Hematopoietic multipotent progenitor cell (in vitro differentiated cells): Measurements from ENCODE around the gene GALK1. TPM values are rescaled to one million over a fixed set of nuclear protein-coding genes. Genes with fewer than 3 reads are reported as not detected.
"Not testable (repeated sequence)": the region's sequence is repeated elsewhere in the genome, so short reads cannot be mapped to it uniquely, and the experiment has no call there.

Experiments
- DNase-seq, 3 donors: peaks; one replicate each; pipeline ENCODE4 v3.0.0-alpha.2; 2011 to 2015; ENCODE audit warnings: low read depth in 2 of 3, low spot score in 2 of 3
- total RNA-seq: library from RNA; depleted of rRNA; stranded (reverse); fragments of >200 nt; gene quantifications from one replicate; pipeline ENCODE4 v1.2.3, GENCODE V29; 2012

Gene GALK1
- total RNA-seq: 57.1 TPM

DNA sequence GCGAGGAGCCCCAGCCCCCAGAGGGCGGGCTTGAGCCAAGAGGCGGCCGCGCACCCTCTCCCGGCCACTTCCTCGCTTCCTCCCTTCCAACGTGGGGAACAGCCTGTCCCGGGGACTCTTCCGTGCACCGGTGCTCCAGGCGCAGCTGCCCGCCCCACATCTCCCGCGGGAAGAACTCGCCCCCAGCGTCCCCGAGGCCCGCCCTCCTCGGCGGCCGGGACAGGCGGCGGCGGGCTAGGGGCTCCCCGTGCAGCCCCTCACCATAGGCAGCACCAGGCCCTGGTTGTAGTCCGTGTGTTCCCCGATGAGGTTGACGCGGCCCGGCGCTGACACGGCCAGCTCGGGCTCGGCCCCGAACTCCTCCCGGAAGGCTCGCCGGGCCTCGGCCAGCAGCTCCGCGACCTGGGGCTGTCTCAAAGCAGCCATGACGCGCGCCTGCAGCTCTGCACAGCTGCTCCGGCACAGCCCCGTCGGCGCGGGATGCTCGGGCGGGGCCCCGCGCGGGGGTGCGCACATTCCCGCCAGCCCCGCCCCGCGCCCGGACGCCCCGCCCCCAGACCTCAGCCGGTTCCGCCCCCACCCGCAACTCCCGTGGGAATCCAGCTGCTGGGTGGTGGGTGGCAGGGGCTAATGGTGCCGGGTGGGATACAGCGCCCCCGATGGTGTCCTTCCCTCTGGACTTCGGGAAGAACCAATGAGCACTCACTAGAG, at the start of gene GALK1:
Gene GALK1 (minus strand): TSS at position 482 of the 711 bp plus-strand sequence. CDS start 56 bp downstream, at position 426.
- DNase-seq: peak in 2 of 3 donors; percentile 68 to 70

DNA sequence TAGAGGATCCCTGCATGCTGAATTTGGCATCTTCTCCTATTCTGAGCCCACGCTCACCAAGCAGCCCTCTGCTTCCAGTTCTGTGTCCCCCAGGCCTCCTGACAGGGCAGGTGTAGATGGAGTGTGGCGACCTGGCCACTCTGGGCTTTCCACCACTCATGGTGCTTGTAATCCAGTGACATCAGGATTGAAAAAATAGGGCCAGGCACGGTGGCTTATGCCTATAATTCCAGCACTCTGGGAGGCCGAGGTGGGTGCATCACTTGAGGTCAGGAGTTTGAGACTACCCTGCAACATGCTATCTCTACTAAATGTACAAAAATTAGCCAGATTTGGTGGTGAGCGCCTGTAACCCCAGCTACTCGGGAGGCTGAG, 49.0 kb upstream of the GALK1 start:
- DNase-seq: no peak

DNA sequence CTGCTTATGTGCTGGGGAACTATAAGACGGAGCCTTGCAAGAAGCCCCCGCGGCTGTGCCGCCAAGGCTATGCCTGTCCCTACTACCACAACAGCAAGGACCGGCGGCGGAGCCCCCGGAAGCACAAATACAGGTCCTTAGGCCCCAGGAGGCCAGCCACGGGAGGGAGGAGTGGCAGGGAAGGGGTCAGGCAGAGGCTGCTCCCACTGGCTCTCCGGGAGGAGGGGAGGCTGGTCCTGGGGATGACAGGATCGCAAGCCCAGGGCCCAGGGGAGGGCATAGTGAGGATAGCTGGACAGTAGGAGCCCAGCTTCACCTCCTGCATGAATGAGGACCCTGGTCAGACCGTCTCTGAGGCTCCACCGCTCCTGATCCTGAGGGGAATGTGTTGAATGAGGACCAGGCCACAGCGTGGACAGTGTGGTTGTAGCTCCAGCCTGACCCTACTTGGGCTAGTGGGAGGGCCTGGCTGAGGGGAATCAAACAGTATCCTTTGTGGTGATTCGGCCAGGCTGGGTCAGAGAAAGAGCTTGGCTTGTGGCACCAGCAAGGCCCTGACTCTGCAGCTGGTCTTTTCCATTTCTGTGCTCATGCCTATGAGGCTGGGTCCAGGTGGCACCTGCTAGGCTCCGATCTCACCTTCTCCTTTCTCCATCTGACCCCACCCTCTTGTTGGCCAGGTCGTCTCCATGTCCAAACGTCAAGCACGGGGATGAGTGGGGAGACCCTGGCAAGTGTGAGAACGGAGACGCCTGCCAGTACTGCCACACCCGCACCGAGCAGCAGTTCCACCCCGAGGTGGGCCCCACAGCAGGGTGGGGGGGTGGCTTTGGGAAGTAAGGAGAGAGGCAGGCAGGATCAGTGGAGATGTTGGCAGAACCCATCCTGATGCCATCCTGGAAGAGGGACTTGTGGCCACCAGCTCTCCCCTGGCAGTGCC, 48.4 kb upstream of the GALK1 start:
- DNase-seq: no peak

DNA sequence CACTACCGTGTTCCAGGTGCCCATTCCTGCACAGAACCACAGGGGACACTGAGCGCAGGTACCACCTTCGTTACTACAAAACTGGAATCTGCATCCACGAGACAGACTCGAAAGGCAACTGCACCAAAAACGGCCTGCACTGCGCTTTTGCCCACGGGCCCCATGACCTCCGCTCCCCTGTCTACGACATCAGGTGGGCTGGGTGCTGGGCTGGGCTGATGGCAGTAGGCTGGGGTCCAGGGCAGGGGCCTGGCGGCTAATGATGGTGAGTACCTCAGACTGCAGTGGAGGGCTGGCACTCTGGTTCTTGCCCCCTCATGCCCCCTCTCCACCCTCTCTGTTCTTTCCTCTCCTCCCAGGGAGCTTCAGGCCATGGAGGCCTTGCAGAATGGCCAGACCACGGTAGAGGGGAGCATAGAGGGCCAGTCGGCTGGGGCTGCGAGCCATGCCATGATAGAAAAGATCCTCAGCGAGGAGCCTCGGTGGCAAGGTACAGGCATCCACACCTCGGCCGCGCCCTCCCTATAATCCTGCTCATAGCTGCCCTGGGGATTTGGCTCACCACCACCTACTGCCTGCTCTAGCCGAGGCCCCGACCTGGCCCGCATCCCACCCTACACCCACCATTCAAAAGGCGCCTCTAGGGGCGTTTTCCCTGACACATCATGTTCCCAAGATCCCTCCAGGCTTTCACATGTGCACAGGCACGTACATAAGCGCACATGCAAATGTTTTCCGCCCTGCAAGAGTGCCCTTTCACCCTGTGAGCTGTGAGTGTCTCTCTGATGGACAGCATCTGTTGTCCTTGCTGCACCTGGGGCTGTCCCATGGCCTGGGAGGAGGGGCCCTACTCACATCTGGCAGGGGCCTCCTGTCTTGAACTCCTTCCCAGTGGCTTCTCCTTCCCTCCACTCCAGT, 47.4 kb upstream of the GALK1 start:
- no peak for DNase-seq

DNA sequence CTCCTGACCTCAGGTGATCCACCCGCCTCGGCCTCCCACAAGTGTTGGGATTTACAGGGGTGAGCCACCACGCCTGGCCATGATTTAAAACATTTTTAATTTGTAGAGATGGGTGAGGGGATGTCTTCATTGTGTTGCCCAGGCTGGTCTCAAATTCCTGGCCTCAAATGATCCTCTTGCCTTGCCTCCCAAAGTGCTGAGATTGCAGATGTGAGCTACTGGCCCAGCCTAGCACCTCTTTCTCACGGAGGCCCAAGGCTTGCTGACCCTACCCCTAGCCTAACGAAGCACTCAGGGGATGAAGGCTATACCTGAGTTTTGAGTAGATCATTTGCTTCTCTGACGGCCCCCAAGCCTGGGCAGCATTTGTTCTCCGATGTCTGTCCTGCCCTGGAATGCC, 46.2 kb upstream of the GALK1 start:
- DNase-seq: no peak

DNA sequence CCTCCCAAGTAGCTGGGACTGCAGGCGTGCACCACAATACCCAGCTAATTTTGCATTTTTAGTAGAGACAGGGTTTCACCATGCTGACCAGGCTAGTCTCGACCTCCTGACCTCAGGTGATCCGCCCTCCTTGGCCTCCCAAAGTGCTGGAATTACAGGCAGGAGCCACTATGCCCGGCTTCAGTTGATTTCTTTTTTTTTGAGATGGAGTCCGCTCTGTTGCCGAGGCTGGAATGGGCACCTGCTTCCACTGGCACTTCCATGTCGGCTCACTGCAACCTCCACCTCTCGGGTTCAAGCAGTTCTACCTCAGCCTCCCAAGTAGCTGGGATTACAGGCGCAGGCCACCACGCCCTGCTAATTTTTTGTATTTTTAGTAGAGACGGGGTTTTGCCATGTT, 45.8 kb upstream of the GALK1 start:
- not testable (repeated sequence) for DNase-seq

DNA sequence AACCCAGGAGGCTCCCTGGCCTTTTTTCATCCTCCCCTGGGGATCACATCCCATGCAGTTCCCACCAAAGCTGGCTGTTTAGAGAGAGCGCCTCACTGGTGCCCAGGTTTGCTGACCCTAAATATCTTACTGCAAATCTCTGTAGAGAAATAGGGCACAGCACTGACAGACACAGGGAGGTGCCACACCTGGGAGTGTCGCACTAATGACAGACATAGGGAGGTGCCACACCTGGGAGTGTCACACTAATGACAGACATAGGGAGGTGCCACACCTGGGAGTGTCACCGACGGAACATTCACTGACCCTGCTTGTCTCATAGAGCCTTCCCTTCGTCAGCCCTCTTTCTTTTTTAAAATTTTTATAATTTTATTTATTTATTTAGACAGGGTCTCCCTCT, 45.2 kb upstream of the GALK1 start:
- no peak for DNase-seq

DNA sequence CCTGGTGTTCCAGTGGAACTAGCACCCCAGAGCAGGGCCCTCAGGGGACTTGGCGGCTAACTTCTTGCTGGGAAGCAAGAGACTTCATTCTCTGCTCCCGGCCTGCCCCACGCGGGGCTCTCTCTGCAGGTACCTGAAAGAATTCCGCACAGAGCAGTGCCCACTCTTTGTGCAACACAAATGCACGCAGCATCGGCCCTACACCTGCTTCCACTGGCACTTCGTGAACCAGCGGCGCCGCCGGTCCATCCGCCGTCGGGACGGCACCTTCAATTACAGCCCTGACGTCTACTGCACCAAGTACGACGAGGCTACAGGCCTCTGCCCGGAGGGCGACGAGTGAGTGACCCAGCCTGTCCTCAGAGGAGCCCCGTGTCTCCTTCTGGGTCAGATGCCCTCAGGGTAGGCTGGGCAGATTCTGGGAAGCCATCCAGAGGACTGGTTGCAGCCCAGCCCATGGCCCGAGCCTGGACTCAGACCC, 44.7 kb upstream of the GALK1 start:
- DNase-seq: no peak

DNA sequence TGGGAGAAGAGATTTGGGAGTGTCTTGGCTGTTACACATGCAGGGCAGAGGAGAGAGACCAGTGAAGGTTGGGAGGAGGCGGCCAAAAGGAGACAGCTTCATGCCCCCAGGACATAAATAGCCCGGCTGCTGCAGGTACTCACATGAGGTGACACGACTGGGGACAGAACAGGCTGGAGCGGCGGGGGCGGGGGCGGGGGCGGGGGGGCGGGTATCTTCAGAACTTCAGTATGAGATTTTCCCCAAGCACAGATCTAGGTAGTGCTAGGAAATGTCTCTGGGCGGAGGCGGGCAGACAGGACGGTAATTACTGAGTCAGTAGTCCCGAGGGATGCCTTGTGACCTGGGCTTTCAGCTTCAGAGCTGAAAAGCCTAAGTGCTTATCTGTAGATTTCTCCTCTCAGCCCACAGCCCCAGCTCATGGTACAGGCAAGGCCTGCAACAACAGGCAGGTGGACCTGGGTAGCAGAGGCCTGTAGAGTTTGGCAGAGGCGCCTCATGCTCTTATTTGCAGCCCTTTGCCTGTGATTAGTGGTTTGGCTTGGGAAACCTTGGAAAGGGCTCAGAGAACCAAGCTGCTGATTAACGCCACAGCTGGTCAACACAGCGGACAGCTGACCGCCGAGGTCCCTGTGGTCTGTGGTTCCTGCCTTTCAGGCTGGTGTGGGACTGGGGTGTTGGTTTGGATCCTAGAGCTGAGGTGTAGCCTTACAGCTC, 44.1 kb upstream of the GALK1 start:
- no peak for DNase-seq

DNA sequence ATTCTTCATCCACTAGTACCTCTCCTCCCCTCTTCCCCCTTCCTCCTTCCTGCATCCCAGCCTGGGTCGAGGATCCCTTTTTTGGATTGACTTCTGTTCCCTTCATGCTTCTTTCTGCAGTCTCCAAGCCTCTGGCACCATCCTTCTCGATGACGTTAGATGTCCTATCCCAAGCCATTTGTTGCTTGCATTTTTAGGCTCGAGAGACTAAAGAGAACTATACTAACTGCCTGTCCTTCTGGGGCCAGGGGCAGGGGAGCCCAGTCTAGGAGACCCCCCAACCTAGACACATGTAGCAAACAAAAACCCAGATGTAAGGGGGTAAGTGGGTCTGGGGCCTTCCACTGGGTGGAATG, 43.5 kb upstream of the GALK1 start:
- no peak for DNase-seq

DNA sequence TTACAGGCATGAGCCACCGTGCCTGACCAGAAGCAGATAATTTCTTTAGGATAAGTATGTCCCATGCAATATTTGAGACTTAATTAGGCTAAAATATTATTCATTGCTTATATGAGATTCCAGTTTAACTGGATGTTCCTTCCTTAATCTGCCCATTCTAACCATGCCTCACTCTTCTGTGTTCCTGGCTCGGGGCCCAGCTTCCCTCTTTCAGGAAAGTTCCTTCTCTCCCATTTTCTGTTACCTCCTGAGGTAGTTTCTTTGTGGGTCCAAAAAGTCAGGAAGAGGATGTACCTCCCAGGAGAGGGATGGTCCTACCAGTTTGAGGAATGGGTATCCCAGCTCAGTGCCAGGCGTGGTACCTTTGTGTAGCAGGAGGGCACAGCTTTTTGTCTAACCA, 42.9 kb upstream of the GALK1 start:
- no peak for DNase-seq

DNA sequence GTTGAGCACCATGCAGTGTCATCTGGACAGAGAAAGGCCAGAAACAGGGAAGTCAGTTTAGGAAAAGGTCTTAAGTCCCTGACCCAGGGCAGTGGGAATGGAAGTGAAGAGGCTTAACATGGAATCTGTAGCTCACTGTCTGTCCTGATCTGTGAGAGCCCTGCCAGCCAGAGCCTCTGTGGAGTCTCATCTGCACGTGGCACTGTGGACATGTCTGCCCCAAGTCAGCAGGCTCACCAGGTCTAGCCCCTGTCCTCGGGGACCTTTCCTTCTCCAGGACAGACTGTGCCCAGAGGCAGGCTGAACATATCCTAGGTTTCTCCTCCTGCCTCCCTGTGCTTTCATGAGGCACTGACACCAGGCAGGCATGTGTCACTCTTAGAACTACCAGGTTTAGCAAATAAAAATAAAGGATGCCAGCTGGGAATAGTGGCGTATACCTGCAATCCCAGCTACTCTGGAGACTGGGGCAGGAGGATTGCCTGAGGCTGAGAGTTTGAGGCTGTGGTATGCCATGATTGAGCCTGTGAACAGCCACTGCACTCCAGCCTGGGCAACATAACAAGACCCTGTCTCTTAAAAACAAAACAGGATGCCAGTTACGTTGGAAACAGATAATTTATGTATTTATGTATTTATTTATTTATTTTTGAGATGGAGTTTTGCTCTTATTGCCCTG, 42.0 kb upstream of the GALK1 start:
- no peak for DNase-seq

DNA sequence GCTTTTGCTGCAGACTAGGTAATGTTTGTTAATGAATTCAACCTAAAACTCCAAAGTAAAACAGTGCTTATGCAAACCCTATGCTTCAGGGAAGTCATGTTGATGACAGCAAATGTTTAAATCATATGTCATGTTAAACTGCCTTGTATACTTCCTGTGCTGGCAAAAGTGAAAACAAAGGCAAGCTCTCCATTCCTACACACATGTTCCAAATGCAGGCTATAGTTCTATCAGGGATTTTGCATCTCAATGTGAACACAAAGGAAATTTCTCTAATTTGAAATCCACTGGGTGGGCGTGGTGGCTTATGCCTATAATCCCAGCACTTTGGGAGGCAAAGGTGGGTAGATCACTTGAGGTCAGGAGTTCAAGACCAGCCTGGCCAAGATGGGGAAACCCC, 38.9 kb upstream of the GALK1 start:
- no peak for DNase-seq

DNA sequence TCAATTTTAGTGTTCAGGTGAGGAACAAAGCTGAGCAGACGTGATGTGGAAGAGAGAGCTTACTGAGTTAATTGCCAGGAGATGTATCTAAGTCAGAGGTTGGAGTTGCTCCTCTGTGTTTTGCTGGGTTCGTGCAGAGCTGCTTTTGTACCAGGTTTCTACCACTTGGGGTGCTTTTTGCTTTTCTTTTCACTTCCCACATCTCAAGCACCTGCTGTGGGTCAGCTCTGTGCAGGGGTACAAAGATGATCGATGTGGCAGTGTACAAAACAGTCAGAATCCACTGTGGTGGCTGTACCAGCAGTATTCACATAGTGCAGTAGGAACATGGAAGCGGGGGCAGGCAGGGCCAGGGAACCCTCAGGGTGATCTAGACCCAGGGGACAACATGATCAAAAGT, 34.4 kb upstream of the GALK1 start:
- no peak for DNase-seq

DNA sequence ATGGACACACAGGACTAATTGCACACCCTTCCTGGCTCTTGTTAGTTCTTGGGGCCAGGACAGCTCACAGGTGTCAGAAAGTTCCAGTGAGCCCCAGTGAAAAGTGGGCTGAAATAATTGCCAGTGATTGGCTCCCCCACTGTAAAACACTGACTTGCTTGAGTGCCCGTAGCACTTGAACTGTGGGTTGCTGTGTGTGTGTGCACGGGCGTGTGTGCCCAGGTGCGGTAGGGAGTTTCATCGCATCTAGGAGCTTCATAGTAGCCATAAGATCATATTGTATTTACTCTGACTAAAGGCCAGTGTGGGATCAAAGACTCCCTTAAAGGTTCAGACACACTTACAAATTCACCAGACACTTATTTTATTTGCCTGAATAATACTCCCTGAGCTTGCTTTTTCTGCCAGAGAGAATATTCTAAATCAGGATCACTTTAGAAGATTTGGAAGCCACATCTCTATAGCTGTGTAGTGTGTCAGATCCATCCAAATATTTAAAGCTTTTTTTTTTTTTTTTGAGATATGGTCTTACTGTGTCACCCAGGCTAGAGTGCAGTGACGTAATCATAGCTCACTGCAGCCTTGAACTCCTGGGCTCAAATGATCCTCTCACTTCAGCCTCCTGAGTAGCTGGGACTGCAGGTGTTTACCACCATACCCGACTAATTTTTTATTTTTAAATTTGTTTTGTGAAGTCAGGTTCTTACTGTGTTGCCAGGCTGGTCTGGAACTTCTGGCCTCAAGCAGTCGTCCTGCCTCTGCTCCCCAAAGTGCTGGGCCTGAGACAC, 31.0 kb upstream of the GALK1 start:
- no peak for DNase-seq

DNA sequence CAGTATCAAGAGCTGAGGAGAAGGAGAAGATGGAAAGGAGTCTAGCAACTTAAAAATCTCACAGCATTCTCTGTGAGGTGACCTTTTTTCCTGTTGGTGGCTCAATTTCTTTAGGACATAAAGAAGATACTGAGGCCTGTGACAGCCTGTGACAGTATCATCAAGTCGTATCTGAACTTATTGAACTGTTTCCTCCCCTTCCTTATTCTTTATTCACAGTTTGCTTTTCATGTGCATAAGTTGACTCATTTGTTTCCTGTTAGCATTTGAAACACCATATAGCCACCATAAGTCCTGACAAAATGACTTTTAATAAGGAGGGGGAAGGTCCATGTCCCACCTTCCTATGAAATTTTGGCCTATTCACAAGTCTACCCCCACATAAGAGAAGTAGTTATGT, 28.5 kb upstream of the GALK1 start:
- no peak for DNase-seq

DNA sequence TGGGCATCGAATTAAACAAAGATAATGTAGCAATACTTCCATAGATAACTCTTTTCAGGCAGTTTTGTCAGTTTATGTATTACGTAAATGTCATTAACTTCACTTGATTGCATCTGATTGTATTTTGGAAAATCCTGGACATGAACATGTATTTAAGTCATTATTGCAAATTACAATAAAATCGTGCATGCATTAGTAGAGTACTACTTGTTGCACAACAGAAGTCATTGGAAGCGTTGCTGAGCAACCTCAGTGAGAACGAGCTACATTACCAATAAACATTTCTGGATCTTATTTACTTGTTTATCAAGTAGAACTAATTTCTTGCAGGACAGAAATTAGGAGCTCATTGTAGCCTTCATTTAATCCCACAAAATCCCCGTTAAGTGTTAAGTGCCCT, 26.3 kb upstream of the GALK1 start:
- no peak for DNase-seq

DNA sequence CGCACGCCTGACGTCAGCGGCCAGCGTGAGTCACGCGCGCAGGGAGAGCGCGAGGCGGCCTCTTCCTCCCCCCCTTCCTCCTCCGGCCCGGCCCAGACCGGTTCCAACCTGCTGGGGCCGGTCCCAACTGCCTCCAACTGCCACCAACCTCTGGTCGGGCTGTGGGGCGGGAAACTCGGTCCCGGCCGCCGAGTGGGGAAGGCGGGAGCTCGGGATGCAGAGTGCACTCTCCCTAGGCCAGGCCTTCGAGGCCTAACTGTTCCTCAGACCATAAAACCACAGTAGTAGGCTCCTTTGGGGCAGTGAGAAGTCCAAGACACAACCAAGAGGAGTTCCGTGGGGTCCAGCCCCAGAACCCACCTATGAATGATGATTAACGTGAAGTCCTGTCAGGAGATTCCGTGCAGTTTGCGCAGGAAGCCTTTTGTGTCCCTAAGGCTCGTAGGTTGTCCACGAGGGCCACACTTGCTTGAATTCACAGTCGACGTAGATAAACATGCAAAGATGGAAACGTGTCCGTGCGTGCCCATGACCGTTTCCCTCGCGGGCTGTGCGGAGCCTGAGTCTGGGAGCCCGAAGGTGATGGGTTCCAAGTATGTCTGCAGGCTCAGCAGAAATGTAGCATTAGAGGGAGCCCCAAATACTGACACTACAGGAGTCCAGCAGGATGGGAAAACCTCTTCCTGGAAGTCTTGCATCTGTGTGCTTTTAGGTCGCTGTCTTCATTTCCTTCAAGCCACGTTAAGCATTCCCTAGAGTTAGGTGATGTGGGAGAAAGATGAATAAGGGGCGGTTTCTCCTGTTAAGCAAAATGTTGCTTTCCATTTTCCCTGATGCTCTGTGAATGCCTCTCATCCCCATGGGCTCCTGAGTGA, 20.3 kb upstream of the GALK1 start:
- DNase-seq: no peak
